ENCODE results near the gene MDM2. TPM values are rescaled to one million over a fixed set of nuclear protein-coding genes. Genes with fewer than 3 reads are reported as not detected.
"Not testable (repeated sequence)": the region's sequence is repeated elsewhere in the genome, so short reads cannot be mapped to it uniquely, and the experiment has no call there.

MDM2 gene
- polyA plus RNA-seq, 1 of the 3 experiments (the other 2 are of a cell fraction): 21.5 TPM

DNA sequence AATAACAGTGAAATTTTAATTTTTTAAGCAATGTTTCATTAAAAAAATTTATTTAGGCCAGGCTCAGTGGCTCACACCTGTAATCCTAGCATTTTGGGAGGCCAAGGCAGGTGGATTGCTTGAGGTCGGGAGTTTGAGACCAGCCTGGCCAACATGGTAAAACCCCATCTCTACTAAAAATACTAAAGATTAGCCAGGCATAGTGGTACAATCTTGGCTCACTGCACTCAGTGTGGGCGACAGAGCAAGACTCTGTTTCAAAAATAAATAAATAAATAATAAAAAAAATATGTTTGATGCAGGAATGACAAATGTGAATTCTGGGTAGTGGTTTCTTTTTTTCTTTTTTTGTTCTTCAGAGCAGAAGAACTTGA lies 5.6 kb upstream of the MDM2 start:
- H2AFZ ChIP-seq (ENCODE audit: low read depth); CTCF ChIA-PET; H3K27ac ChIP-seq (ENCODE audit: low read depth in 2 of 2, low read length in 1 of 2); H3K79me2 ChIP-seq (ENCODE audit: insufficient read depth); H3F3A ChIP-seq (replicated peaks; ENCODE audit: insufficient read depth); H3K9me2 ChIP-seq; H3K36me3 ChIP-seq (replicated peaks in 1 of 2; ENCODE audit: control insufficient read depth in 1 of 2, insufficient read depth in 2 of 2, low read length in 1 of 2); H4K20me1 ChIP-seq (ENCODE audit: insufficient read depth); H3K9ac ChIP-seq; DNase-seq; H3K4me3 ChIP-seq (ENCODE audit: low read depth in 2 of 2, low read length in 1 of 2); H3K4me1 ChIP-seq (ENCODE audit: control insufficient read depth in 1 of 2, insufficient read depth in 2 of 2, low read depth in 1 of 2, low read length in 1 of 2); H3K27me3 ChIP-seq (ENCODE audit: insufficient read depth); H3K4me2 ChIP-seq; H3K9me3 ChIP-seq; POLR2A ChIA-PET: not testable (repeated sequence)
- WGBS (ENCODE audit: low lambda C conversion rate): 96% methylated on average over 2 of the region's 2 CpGs

DNA sequence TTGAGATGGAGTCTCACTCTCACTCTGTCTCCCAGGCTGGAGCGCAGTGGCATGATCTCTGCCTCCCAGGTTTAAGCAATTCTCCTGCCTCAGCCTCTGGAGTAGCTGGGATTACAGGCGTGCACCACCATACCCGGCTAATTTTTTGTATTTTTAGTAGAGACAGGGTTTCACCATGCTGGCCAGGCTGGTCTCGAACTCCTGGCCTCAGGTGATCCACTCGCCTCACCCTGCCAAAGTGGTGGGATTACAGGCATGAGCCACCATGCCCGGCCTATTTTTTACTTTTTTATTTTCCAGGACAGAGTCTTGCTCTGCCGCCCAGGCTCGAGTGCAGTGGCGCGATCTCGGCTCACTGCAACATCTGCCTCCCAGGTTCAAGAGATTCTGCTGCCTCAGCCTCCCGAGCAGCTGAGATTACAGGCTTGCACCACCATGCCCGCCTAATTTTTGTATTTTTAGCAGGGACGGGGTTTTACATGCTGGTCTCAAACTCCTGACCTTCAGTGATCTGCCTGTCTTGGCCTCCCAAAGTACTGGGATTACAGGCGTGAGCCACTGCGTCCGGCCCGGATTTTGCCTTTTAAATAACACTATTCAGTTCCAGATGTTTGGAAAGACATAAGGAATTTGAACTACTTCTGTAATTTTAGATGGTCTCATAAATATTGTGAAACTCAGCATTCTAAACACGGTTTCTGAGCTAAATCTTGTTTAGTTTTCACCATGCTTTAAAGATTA lies 4.9 kb upstream of the MDM2 start:
- H3F3A ChIP-seq (replicated peaks; ENCODE audit: insufficient read depth); H3K9me3 ChIP-seq; H3K27ac ChIP-seq (ENCODE audit: low read depth in 2 of 2, low read length in 1 of 2); H3K4me3 ChIP-seq (ENCODE audit: low read depth in 2 of 2, low read length in 1 of 2); H2AFZ ChIP-seq (ENCODE audit: low read depth); H3K4me2 ChIP-seq; H3K27me3 ChIP-seq (ENCODE audit: insufficient read depth); H3K4me1 ChIP-seq (ENCODE audit: control insufficient read depth in 1 of 2, insufficient read depth in 2 of 2, low read depth in 1 of 2, low read length in 1 of 2); H3K36me3 ChIP-seq (replicated peaks in 1 of 2; ENCODE audit: control insufficient read depth in 1 of 2, insufficient read depth in 2 of 2, low read length in 1 of 2); DNase-seq; H3K9me2 ChIP-seq; H3K9ac ChIP-seq; H4K20me1 ChIP-seq (ENCODE audit: insufficient read depth); CTCF ChIA-PET; H3K79me2 ChIP-seq (ENCODE audit: insufficient read depth): not testable (repeated sequence)
- 96% methylated on average over 19 of the region's 19 CpGs for WGBS (ENCODE audit: low lambda C conversion rate)
- POLR2A ChIA-PET: interaction anchor here (0.7 kb wide), 1 partner anchor 711 kb away, joined by 4 read pairs; no protein-coding TSS in a partner anchor

DNA sequence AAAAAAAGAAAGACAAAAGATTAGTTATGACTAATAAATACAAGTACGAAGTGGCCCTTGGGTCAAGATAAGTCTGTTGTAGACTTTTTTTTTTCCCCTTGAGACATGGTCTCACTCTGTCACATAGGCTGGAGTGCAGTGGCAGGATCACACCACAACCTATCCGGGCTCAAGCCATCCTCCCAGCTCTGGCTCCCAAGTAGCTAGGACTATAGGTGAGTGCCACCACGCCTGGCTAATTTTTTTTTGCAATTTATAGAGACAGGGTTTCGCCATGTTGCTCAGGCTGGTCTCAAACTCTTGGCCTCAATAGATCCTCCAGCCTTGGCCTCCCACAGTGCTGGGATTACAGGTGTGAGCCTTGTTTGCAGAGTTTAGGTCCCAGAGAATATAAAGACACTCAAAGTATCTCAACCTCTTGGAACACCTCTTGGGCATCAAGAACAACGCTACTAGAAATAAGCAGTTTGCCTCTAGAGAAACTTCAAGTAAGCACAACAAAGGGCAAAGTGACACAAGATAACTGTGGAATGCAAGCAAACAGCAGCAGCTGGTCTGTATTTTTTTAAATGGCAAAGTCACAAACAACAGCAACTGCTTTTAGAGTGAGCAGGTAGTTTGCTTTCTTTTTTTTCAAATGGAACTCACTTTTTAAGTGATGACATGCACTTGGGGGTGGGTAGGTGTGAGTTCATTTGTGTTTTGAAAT lies 3.9 kb upstream of the MDM2 start:
- H3K79me2 ChIP-seq (ENCODE audit: insufficient read depth): peaks cover 11% of the 10 kb centered on the region
- H3K27me3 ChIP-seq (ENCODE audit: insufficient read depth): no peaks in the 10 kb centered on the region
- H3K4me3 ChIP-seq (ENCODE audit: low read depth in 2 of 2, low read length in 1 of 2): no peak overlapping the region
- no peaks in the 10 kb centered on the region for H3K9me2 ChIP-seq
- no peaks in the 10 kb centered on the region; a peak in 1 of 4 replicates for H3K4me1 ChIP-seq (ENCODE audit: control insufficient read depth in 1 of 2, insufficient read depth in 2 of 2, low read depth in 1 of 2, low read length in 1 of 2)
- ChIA-PET POLR2A (interaction anchor here (0.7 kb wide), 1 partner anchor 710 kb away, joined by 4 read pairs; no protein-coding TSS in a partner anchor), CTCF (no interaction called here)
- no peak overlapping the region for H3K9ac ChIP-seq
- peaks cover 13% of the 10 kb centered on the region for H3F3A ChIP-seq (replicated peaks; ENCODE audit: insufficient read depth)
- no peaks in the 10 kb centered on the region for H3K9me3 ChIP-seq
- no peaks in the 10 kb centered on the region for H4K20me1 ChIP-seq (ENCODE audit: insufficient read depth)
- H3K4me2 ChIP-seq: no peak overlapping the region
- H2AFZ ChIP-seq (ENCODE audit: low read depth): no peak overlapping the region
- peaks cover 0 to under 1% of the 10 kb centered on the region in 2 experiments for H3K36me3 ChIP-seq (replicated peaks in 1 of 2; ENCODE audit: control insufficient read depth in 1 of 2, insufficient read depth in 2 of 2, low read length in 1 of 2)
- 93% methylated on average over 5 of the region's 5 CpGs for WGBS (ENCODE audit: low lambda C conversion rate)
- DNase-seq: no peak
- TF ChIP-seq TCF12 (IDR thresholded peaks at IDR 0.05): no peak
- TF ChIP-seq, protein P1, sequence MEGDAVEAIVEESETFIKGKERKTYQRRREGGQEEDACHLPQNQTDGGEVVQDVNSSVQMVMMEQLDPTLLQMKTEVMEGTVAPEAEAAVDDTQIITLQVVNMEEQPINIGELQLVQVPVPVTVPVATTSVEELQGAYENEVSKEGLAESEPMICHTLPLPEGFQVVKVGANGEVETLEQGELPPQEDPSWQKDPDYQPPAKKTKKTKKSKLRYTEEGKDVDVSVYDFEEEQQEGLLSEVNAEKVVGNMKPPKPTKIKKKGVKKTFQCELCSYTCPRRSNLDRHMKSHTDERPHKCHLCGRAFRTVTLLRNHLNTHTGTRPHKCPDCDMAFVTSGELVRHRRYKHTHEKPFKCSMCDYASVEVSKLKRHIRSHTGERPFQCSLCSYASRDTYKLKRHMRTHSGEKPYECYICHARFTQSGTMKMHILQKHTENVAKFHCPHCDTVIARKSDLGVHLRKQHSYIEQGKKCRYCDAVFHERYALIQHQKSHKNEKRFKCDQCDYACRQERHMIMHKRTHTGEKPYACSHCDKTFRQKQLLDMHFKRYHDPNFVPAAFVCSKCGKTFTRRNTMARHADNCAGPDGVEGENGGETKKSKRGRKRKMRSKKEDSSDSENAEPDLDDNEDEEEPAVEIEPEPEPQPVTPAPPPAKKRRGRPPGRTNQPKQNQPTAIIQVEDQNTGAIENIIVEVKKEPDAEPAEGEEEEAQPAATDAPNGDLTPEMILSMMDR (IDR thresholded peaks at IDR 0.05): no peak
- TF ChIP-seq FOXJ3 (CRISPR knock-in tag; IDR thresholded peaks at IDR 0.05): no peak
- H3K27ac ChIP-seq (ENCODE audit: low read depth in 2 of 2, low read length in 1 of 2): no peak overlapping the region

Data from SK-N-SH (cell line).